GM13977 (cell line): ENCODE data around the gene CEACAM21.

Source experiments
- DNase-seq: peaks from one replicate; pipeline ENCODE4 v3.0.0; 2012; ENCODE audit warnings: low spot score
- CTCF ChIP-seq: IDR thresholded peaks from 2 replicates; pipeline ENCODE4 v1.5.1; 2012; ENCODE audit warnings: mild to moderate bottlenecking, control low read depth; ENCODE audit not compliant: insufficient read depth; ENCODE audit errors: extremely low read depth, missing control alignments
- in situ Hi-C: fragments of 300-500 bp; cut with MboI; formaldehyde crosslinking; loops from one replicate; pipeline ENCODE4 v1.12.0; 2022; ENCODE audit warnings: low sequenced_read_pairs, low pct_unique_long_range_greater_than_20kb, mixed read lengths, inconsistent platforms; ENCODE audit not compliant: unreplicated experiment

Gene CEACAM21

DNA sequence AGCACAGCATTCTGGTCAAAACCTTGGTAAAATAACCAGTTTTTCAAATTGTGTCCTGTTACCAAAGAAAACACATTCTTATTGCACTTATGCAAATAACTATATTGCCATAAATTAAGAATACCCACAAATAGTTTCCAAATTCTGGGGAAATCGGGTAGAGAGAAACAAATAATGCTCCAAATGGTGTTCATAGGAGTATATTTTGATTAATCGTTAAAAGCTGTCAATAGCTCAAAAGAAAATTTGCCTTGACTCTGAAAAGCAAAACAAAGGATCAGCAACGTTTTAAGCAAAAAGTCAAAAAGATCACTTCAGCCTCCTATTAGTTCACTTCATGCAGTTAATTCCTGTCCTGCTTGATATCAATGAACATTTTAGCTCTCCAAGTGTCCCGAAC lies 22.2 kb upstream of the CEACAM21 start:
- DNase-seq: no peak
- in situ Hi-C loops: no loop called here
- no peak for TF ChIP-seq CTCF

DNA sequence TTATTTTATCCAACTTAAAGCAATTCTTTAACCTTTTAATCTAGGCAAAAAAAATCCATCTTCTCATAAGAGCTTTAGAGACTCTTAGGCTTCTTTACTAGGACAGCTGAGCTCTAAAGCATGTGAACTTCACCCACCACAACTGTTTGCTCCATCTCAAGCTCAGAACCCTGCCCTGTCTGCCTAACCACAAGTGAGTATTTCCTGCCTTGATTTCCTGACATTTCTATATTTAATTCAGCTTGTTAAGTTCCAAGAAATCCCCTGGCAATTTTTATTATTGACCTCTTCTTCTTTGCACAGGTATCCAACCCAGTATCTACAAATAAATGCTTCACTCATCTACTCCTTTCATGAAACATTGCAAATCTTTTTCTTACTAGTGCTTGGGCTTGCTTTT lies 21.1 kb upstream of the CEACAM21 start:
- TF ChIP-seq CTCF: no peak
- no peak for DNase-seq
- in situ Hi-C loops: no loop called here

DNA sequence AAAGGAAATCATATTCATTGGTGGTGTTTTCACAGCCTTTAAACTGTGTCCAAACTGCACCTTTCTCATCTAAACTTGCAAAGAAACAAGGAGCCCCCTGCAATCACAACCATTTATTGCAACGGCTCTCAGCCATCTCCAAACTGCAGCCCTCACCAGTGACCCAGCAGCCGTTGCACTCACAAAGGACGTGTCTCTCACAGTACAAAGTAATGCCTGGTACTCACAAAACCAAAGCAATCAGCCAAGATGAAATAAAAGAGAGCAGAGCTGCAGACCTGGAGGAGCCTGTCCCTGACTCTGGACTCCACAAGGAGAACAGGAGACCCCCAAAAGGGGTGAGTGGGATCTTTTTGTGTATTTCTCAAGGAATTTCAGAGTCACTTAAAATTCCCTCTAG lies 20.2 kb upstream of the CEACAM21 start:
- no peak for TF ChIP-seq CTCF
- DNase-seq: no peak
- in situ Hi-C loops: no loop called here

DNA sequence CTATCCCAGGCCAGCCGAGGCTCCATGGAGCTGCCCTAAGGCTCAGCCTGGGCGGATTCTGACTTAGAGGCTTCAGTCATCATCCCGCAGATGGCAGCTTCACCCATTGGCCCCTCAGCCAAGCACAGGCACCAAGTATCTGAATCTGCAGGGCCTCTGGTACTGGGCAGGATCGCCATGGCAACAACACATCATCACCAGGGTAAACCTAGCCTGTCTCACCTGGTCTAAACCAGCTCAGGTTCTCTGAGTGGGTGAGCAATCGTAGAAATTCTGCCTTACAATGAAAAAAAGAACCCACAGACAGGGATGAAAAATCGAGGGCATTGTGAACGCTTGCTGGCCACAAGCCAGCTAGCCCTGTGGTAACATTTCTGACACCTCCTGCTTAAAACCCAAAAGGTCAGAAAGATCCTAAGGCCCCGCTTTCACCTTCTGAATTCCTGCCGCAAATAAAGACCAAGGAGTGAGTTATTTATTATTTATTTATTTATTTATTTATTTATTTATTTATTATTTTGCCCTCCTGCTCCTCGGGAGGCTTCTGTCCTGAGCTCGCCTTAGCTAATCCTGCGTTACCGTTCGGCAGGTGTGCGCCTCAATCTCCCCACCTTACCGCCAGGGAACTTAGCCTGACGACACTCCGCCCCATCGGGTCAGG lies 12.0 kb upstream of the CEACAM21 start:
- DNase-seq: peak; percentile 53
- in situ Hi-C loops: no loop called here
- TF ChIP-seq CTCF: no peak

- DNase-seq: no peak
- TF ChIP-seq CTCF: no peak
- in situ Hi-C loops: no loop called here
These were observed 11.2 kb upstream of the CEACAM21 start for GRCh38 chr19:41564515-41565378.

GRCh38 chr19:41565379-41565720 lies 10.6 kb upstream of the CEACAM21 start:
- TF ChIP-seq CTCF: no peak
- no peak for DNase-seq
- in situ Hi-C loops: no loop called here
